ENCODE measurements around the gene TCTN3. TPM values are rescaled to one million over a fixed set of nuclear protein-coding genes. Genes with fewer than 3 reads are reported as not detected.

Gene TCTN3
- total RNA-seq, 1 experiment from 2014 or later: 41.7 TPM

DNA sequence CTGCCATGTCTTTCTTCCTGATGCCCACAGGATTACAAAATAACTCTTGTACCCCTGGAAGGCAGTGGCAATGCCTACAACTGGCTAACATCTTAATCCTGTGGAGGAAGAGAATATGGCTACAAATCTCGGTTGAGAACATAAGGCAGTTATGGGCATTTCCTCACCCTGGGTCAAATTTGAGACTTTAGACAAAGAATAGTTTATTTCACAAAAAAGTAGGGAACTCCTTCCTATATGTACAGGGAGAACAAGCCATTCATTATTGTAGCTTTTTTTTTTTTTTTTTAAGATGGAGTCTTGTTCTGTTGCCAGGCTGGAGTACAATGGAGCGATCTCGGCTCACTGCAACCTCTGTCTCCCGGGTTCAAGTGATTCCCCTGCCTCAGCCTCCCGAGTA, 39.8 kb downstream of the TCTN3 start:
- ATAC-seq (no peak), DNase-seq (ENCODE audit: low read depth, low spot score) (no peak)
- H4K20me1 ChIP-seq (ENCODE audit: insufficient read depth): peaks cover 1% of the 10 kb centered on the region; the same call in 1 of the 2 replicates
- CTCF ChIA-PET: no interaction called here
- no peak overlapping the region for H3K9ac ChIP-seq (ENCODE audit: low read length)
- peaks cover 0 to 12% of the 10 kb centered on the region in 2 experiments; a peak in 2 of 4 replicates for H3K4me1 ChIP-seq (ENCODE audit: control insufficient read depth in 1 of 2, insufficient read depth in 2 of 2, low read length in 2 of 2)
- H2AFZ ChIP-seq (ENCODE audit: low read depth, low read length, poor library complexity, severe bottlenecking): no peak overlapping the region
- intact Hi-C loops (cut with micrococcal nuclease): no loop called here
- peaks cover 15 to 37% of the 10 kb centered on the region in 2 experiments for H3K36me3 ChIP-seq (ENCODE audit: control insufficient read depth in 1 of 2, insufficient read depth in 2 of 2, low read length in 2 of 2)
- no TSS peak for BruUV-seq (replicated peaks)
- no peaks in the 10 kb centered on the region; a peak in 1 of 4 replicates for H3K9me3 ChIP-seq (ENCODE audit: control insufficient read depth in 1 of 2, insufficient read depth in 1 of 2, low read depth in 1 of 2, low read length in 2 of 2)
- H3K27me3 ChIP-seq (ENCODE audit: insufficient read depth, low read length): no peaks in the 10 kb centered on the region
- POLR2A ChIA-PET: no interaction called here
- no peak overlapping the region for H3K4me2 ChIP-seq (ENCODE audit: low read length)
- peaks cover 56% of the 10 kb centered on the region for H3K79me2 ChIP-seq (ENCODE audit: insufficient read depth, low read length)
- TF ChIP-seq, protein P1, sequence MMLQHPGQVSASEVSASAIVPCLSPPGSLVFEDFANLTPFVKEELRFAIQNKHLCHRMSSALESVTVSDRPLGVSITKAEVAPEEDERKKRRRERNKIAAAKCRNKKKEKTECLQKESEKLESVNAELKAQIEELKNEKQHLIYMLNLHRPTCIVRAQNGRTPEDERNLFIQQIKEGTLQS (IDR thresholded peaks at IDR 0.05): no peak
- TF ChIP-seq, protein P2, sequence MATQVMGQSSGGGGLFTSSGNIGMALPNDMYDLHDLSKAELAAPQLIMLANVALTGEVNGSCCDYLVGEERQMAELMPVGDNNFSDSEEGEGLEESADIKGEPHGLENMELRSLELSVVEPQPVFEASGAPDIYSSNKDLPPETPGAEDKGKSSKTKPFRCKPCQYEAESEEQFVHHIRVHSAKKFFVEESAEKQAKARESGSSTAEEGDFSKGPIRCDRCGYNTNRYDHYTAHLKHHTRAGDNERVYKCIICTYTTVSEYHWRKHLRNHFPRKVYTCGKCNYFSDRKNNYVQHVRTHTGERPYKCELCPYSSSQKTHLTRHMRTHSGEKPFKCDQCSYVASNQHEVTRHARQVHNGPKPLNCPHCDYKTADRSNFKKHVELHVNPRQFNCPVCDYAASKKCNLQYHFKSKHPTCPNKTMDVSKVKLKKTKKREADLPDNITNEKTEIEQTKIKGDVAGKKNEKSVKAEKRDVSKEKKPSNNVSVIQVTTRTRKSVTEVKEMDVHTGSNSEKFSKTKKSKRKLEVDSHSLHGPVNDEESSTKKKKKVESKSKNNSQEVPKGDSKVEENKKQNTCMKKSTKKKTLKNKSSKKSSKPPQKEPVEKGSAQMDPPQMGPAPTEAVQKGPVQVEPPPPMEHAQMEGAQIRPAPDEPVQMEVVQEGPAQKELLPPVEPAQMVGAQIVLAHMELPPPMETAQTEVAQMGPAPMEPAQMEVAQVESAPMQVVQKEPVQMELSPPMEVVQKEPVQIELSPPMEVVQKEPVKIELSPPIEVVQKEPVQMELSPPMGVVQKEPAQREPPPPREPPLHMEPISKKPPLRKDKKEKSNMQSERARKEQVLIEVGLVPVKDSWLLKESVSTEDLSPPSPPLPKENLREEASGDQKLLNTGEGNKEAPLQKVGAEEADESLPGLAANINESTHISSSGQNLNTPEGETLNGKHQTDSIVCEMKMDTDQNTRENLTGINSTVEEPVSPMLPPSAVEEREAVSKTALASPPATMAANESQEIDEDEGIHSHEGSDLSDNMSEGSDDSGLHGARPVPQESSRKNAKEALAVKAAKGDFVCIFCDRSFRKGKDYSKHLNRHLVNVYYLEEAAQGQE (IDR thresholded peaks at IDR 0.05; ENCODE audit: low read depth): no peak
- TF ChIP-seq POLR2A (IDR thresholded peaks at IDR 0.05; ENCODE audit: borderline replicate concordance, extremely low read depth, insufficient read depth, insufficient read length) (no peak), FOSL1 (IDR thresholded peaks at IDR 0.05; ENCODE audit: low read depth) (no peak), ZNF274 (IDR thresholded peaks at IDR 0.05; ENCODE audit: low read depth, low read length) (no peak), SP1 (IDR thresholded peaks at IDR 0.05; ENCODE audit: low read depth) (no peak), CBX3 (IDR thresholded peaks at IDR 0.05; ENCODE audit: low read depth) (no peak), ZFX (IDR thresholded peaks at IDR 0.05) (no peak), CEBPB (IDR thresholded peaks at IDR 0.05; ENCODE audit: low read depth) (no peak), SRF (IDR thresholded peaks at IDR 0.05; ENCODE audit: low read depth) (no peak), RAD21 (IDR thresholded peaks at IDR 0.05; ENCODE audit: low read depth) (no peak), EGR1 (IDR thresholded peaks at IDR 0.05; ENCODE audit: low read depth) (no peak), POLR2AphosphoS5 (IDR thresholded peaks at IDR 0.05; ENCODE audit: low read depth, low read length) (no peak), EZH2 (IDR thresholded peaks at IDR 0.05) (no peak), ELF1 (IDR thresholded peaks at IDR 0.05; ENCODE audit: borderline replicate concordance, low read depth) (no peak), EZH2phosphoT487 (IDR thresholded peaks at IDR 0.05; ENCODE audit: borderline replicate concordance) (no peak), YY1 (IDR thresholded peaks at IDR 0.05; ENCODE audit: extremely low read depth, insufficient replicate concordance, low read depth, low read length) (no peak), TCF7L2 (IDR thresholded peaks at IDR 0.05; ENCODE audit: borderline replicate concordance, extremely low read depth, insufficient read depth, insufficient read length) (no peak)
- TF ChIP-seq, protein P3, sequence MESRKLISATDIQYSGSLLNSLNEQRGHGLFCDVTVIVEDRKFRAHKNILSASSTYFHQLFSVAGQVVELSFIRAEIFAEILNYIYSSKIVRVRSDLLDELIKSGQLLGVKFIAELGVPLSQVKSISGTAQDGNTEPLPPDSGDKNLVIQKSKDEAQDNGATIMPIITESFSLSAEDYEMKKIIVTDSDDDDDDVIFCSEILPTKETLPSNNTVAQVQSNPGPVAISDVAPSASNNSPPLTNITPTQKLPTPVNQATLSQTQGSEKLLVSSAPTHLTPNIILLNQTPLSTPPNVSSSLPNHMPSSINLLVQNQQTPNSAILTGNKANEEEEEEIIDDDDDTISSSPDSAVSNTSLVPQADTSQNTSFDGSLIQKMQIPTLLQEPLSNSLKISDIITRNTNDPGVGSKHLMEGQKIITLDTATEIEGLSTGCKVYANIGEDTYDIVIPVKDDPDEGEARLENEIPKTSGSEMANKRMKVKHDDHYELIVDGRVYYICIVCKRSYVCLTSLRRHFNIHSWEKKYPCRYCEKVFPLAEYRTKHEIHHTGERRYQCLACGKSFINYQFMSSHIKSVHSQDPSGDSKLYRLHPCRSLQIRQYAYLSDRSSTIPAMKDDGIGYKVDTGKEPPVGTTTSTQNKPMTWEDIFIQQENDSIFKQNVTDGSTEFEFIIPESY (IDR thresholded peaks at IDR 0.05; ENCODE audit: extremely low read depth, insufficient replicate concordance, low read length): no peak
- TF ChIP-seq, protein P4, sequence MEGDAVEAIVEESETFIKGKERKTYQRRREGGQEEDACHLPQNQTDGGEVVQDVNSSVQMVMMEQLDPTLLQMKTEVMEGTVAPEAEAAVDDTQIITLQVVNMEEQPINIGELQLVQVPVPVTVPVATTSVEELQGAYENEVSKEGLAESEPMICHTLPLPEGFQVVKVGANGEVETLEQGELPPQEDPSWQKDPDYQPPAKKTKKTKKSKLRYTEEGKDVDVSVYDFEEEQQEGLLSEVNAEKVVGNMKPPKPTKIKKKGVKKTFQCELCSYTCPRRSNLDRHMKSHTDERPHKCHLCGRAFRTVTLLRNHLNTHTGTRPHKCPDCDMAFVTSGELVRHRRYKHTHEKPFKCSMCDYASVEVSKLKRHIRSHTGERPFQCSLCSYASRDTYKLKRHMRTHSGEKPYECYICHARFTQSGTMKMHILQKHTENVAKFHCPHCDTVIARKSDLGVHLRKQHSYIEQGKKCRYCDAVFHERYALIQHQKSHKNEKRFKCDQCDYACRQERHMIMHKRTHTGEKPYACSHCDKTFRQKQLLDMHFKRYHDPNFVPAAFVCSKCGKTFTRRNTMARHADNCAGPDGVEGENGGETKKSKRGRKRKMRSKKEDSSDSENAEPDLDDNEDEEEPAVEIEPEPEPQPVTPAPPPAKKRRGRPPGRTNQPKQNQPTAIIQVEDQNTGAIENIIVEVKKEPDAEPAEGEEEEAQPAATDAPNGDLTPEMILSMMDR (IDR thresholded peaks at IDR 0.05 in 2 of 3, conservative IDR thresholded peaks at IDR 0.05 in 1 of 3; ENCODE audit: borderline replicate concordance in 1 of 3, insufficient read depth in 1 of 3, low read depth in 2 of 3, low read length in 2 of 3): no peak
- RAD21 ChIA-PET (ENCODE audit: low non-redundant PET in 1 of 2, low total read pairs in 2 of 2, uncharacterized antibody in 2 of 2, unreplicated experiment in 2 of 2): no interaction called here
- H3K27ac ChIP-seq (ENCODE audit: low read depth, low read length): no peak overlapping the region
- H3K9me2 ChIP-seq (ENCODE audit: insufficient read depth): no peaks in the 10 kb centered on the region
- H3K4me3 ChIP-seq (replicated peaks in 1 of 2; ENCODE audit: low read depth in 1 of 2, low read length in 2 of 2): no peak overlapping the region
